Islet precursor cell (in vitro differentiated cells): ENCODE data around the gene CCDC80.

Experiments used
- DNase-seq: peaks from one replicate; pipeline ENCODE4 v3.0.0-alpha.2; 2018

Gene CCDC80

GRCh38 chr3:112654979-112655378 is 14.0 kb upstream of the CCDC80 start:
- DNase-seq, result no peak

- no peak for DNase-seq
These were observed 13.5 kb upstream of the CCDC80 start for GRCh38 chr3:112654492-112654891.

- DNase-seq, result peak; percentile 83
These were observed 12.9 kb upstream of the CCDC80 start for GRCh38 chr3:112653881-112654300.

- peak; percentile 90 for DNase-seq
These were observed 12.4 kb upstream of the CCDC80 start for GRCh38 chr3:112653209-112653871.

GRCh38 chr3:112651516-112651915 is 10.6 kb upstream of the CCDC80 start:
- no peak for DNase-seq

GRCh38 chr3:112651071-112651470 is 10.1 kb upstream of the CCDC80 start:
- no peak for DNase-seq

- DNase-seq, result no peak
These were observed 9.5 kb upstream of the CCDC80 start for GRCh38 chr3:112650482-112650881.

- no peak for DNase-seq
These were observed 8.5 kb upstream of the CCDC80 start for GRCh38 chr3:112649478-112649735.

GRCh38 chr3:112647122-112647521 is 6.2 kb upstream of the CCDC80 start:
- peak; percentile 92 for DNase-seq

- no peak for DNase-seq
These were observed 5.7 kb upstream of the CCDC80 start for GRCh38 chr3:112646623-112647022.

GRCh38 chr3:112644453-112644852 is 3.5 kb upstream of the CCDC80 start:
- DNase-seq, result no peak

GRCh38 chr3:112643621-112644240 is 2.8 kb upstream of the CCDC80 start:
- DNase-seq, result no peak

GRCh38 chr3:112642912-112643506 is 2.1 kb upstream of the CCDC80 start:
- peak; percentile 93 for DNase-seq

GRCh38 chr3:112640276-112640929 is 540 bp downstream of the CCDC80 start:
- DNase-seq, result peak; percentile 71

- no peak for DNase-seq
These were observed 1.3 kb downstream of the CCDC80 start for GRCh38 chr3:112639455-112640225.

GRCh38 chr3:112638327-112639020 is 2.5 kb downstream of the CCDC80 start:
- no peak for DNase-seq

GRCh38 chr3:112637700-112638099 is 3.2 kb downstream of the CCDC80 start:
- DNase-seq, result no peak

GRCh38 chr3:112635674-112636073 is 5.3 kb downstream of the CCDC80 start:
- DNase-seq, result no peak

GRCh38 chr3:112634786-112635541 is 6.0 kb downstream of the CCDC80 start:
- DNase-seq, result no peak

GRCh38 chr3:112633757-112634156 is 7.2 kb downstream of the CCDC80 start:
- no peak for DNase-seq

GRCh38 chr3:112633191-112633590 is 7.8 kb downstream of the CCDC80 start:
- DNase-seq, result no peak

GRCh38 chr3:112632596-112632995 is 8.3 kb downstream of the CCDC80 start:
- no peak for DNase-seq
